ENCODE data around the gene PAX5. TPM values are rescaled to one million over a fixed set of nuclear protein-coding genes. Genes with fewer than 3 reads are reported as not detected.

PAX5 gene
- polyA plus RNA-seq, 1 donor from 2014 or later, result not detected

DNA sequence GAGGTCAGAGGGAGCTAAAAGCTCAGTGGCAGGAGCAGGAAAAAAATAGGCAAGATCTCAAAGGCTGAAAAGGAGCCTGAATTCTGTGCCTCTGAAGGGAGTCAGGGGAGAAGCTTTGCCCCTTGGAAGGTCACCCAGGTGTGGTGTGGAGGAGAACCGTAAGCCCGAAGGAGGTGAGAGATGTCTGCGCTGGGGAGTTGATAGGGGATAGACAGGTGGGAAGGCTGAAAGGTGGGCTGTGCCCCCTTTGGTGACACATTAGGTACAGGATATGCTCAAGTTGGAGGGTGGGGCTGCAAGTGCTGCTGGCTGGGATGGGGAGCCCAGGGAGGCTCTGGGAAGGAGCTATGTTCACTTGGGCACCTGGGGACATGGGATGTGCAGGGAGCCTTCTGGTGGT lies 217.7 kb downstream of the PAX5 start:
- TF ChIP-seq POLR2AphosphoS5 (IDR thresholded peaks at IDR 0.05), result no peak
- TF ChIP-seq EZH2 (IDR thresholded peaks at IDR 0.05; ENCODE audit: borderline replicate concordance, insufficient read depth, low read length, poor library complexity, severe bottlenecking), result no peak
- TF ChIP-seq, protein P1, sequence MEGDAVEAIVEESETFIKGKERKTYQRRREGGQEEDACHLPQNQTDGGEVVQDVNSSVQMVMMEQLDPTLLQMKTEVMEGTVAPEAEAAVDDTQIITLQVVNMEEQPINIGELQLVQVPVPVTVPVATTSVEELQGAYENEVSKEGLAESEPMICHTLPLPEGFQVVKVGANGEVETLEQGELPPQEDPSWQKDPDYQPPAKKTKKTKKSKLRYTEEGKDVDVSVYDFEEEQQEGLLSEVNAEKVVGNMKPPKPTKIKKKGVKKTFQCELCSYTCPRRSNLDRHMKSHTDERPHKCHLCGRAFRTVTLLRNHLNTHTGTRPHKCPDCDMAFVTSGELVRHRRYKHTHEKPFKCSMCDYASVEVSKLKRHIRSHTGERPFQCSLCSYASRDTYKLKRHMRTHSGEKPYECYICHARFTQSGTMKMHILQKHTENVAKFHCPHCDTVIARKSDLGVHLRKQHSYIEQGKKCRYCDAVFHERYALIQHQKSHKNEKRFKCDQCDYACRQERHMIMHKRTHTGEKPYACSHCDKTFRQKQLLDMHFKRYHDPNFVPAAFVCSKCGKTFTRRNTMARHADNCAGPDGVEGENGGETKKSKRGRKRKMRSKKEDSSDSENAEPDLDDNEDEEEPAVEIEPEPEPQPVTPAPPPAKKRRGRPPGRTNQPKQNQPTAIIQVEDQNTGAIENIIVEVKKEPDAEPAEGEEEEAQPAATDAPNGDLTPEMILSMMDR (IDR thresholded peaks at IDR 0.05; ENCODE audit: poor library complexity, severe bottlenecking), result no peak
- no peak for TF ChIP-seq TAF1 (IDR thresholded peaks at IDR 0.05; ENCODE audit: low read depth)
- TF ChIP-seq, protein P2, sequence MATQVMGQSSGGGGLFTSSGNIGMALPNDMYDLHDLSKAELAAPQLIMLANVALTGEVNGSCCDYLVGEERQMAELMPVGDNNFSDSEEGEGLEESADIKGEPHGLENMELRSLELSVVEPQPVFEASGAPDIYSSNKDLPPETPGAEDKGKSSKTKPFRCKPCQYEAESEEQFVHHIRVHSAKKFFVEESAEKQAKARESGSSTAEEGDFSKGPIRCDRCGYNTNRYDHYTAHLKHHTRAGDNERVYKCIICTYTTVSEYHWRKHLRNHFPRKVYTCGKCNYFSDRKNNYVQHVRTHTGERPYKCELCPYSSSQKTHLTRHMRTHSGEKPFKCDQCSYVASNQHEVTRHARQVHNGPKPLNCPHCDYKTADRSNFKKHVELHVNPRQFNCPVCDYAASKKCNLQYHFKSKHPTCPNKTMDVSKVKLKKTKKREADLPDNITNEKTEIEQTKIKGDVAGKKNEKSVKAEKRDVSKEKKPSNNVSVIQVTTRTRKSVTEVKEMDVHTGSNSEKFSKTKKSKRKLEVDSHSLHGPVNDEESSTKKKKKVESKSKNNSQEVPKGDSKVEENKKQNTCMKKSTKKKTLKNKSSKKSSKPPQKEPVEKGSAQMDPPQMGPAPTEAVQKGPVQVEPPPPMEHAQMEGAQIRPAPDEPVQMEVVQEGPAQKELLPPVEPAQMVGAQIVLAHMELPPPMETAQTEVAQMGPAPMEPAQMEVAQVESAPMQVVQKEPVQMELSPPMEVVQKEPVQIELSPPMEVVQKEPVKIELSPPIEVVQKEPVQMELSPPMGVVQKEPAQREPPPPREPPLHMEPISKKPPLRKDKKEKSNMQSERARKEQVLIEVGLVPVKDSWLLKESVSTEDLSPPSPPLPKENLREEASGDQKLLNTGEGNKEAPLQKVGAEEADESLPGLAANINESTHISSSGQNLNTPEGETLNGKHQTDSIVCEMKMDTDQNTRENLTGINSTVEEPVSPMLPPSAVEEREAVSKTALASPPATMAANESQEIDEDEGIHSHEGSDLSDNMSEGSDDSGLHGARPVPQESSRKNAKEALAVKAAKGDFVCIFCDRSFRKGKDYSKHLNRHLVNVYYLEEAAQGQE (IDR thresholded peaks at IDR 0.05; ENCODE audit: borderline replicate concordance), result no peak
- no peak for TF ChIP-seq SMC3 (conservative IDR thresholded peaks at IDR 0.05; ENCODE audit: poor library complexity)
- TF ChIP-seq RAD21 (conservative IDR thresholded peaks at IDR 0.05), result no peak
- TF ChIP-seq EP300 (conservative IDR thresholded peaks at IDR 0.05; ENCODE audit: poor library complexity, severe bottlenecking), result no peak
- TF ChIP-seq MXI1 (conservative IDR thresholded peaks at IDR 0.05; ENCODE audit: poor library complexity, severe bottlenecking), result no peak
- Histone ChIP-seq H3K79me2 (replicated peaks; ENCODE audit: insufficient read depth, low read length) (no peaks in the 10 kb centered on the region), H3K27ac (ENCODE audit: low read length) (no peak overlapping the region), H3F3A (ENCODE audit: insufficient read depth, low read length, poor library complexity, severe bottlenecking) (no peaks in the 10 kb centered on the region), H3K36me3 (ENCODE audit: insufficient read depth, low read length) (no peaks in the 10 kb centered on the region), H3K9me2 (ENCODE audit: insufficient read depth, low read length) (no peaks in the 10 kb centered on the region), H3K4me2 (ENCODE audit: low read length) (no peak overlapping the region), H3K4me3 (ENCODE audit: low read length) (no peak overlapping the region), H2AFZ (ENCODE audit: low read depth, low read length) (no peak overlapping the region), H4K20me1 (ENCODE audit: insufficient read depth) (no peaks in the 10 kb centered on the region), H3K9me3 (ENCODE audit: low read length) (no peaks in the 10 kb centered on the region), H3K9ac (ENCODE audit: low read length) (no peak overlapping the region), H3K27me3 (ENCODE audit: insufficient read depth, low read depth, low read length) (no peaks in the 10 kb centered on the region)

DNA sequence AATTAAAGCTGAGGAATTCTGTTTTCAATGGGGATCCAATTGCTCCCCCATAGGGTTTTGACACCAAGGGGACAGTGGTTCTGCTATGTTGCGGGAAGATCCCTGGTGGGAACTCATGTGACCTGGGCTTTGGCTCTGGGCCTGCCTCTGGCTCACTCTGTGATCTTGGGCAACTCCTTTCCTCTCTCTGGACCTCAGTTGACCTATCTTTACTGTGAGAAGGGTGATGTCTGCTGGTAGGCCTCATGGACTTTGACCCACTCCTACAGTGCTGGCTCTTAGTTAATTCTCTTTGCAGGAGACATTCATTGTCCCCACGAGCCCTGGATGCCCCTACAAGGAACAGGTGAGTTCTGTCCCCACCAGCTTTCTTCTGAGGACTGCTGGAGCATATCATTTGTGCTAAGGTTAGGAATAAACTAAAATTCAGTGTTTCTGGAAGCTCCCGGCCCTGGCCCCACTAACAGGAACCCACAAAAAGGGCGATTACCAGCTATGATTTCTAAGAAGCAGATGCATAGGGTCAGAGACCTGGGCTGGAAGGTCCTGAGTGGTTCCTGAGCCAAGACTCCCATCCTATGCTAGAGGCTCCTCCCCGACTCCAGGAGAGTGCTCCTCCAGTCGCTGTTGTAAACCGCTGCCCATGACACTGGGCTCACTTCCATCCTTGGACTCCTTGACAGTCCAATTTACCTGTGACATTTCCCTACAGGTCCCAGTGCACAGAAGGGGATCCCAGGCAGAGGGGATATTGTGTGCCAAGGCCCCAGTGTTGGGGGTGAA lies 218.3 kb downstream of the PAX5 start:
- no peaks in the 10 kb centered on the region for H3F3A ChIP-seq (ENCODE audit: insufficient read depth, low read length, poor library complexity, severe bottlenecking)
- TF ChIP-seq TAF1 (IDR thresholded peaks at IDR 0.05; ENCODE audit: low read depth), result no peak
- TF ChIP-seq RAD21 (conservative IDR thresholded peaks at IDR 0.05), result no peak
- no peak for TF ChIP-seq POLR2AphosphoS5 (IDR thresholded peaks at IDR 0.05)
- TF ChIP-seq EP300 (conservative IDR thresholded peaks at IDR 0.05; ENCODE audit: poor library complexity, severe bottlenecking), result no peak
- no peak for TF ChIP-seq SMC3 (conservative IDR thresholded peaks at IDR 0.05; ENCODE audit: poor library complexity)
- TF ChIP-seq, protein P1 (IDR thresholded peaks at IDR 0.05; ENCODE audit: poor library complexity, severe bottlenecking), result no peak
- TF ChIP-seq, protein P2 (IDR thresholded peaks at IDR 0.05; ENCODE audit: borderline replicate concordance), result no peak
- TF ChIP-seq EZH2 (IDR thresholded peaks at IDR 0.05; ENCODE audit: borderline replicate concordance, insufficient read depth, low read length, poor library complexity, severe bottlenecking), result no peak
- no peak for TF ChIP-seq MXI1 (conservative IDR thresholded peaks at IDR 0.05; ENCODE audit: poor library complexity, severe bottlenecking)
- no peak overlapping the region for H2AFZ ChIP-seq (ENCODE audit: low read depth, low read length)

More for the DNA sequence above, 218.3 kb downstream of the PAX5 start:
- Histone ChIP-seq H3K27me3 (ENCODE audit: insufficient read depth, low read depth, low read length) (no peaks in the 10 kb centered on the region), H3K4me3 (ENCODE audit: low read length) (no peak overlapping the region), H4K20me1 (ENCODE audit: insufficient read depth) (no peaks in the 10 kb centered on the region), H3K9me2 (ENCODE audit: insufficient read depth, low read length) (no peaks in the 10 kb centered on the region), H3K79me2 (replicated peaks; ENCODE audit: insufficient read depth, low read length) (no peaks in the 10 kb centered on the region), H3K9ac (ENCODE audit: low read length) (no peak overlapping the region), H3K36me3 (ENCODE audit: insufficient read depth, low read length) (no peaks in the 10 kb centered on the region), H3K27ac (ENCODE audit: low read length) (no peak overlapping the region), H3K9me3 (ENCODE audit: low read length) (no peaks in the 10 kb centered on the region), H3K4me2 (ENCODE audit: low read length) (no peak overlapping the region)
